ENCODE results near the gene CDON. TPM values are rescaled to one million over a fixed set of nuclear protein-coding genes. Genes with fewer than 3 reads are reported as not detected.

CDON gene
- total RNA-seq, 2 donors from 2014 or later: 9.8 to 26.9 TPM

- H3K27me3 ChIP-seq (replicated peaks; ENCODE audit: insufficient read depth): no peaks in the 10 kb centered on the region
- H3K4me1 ChIP-seq (replicated peaks): no peaks in the 10 kb centered on the region
- no peak overlapping the region for H3K27ac ChIP-seq
- no peak for DNase-seq (ENCODE audit: low spot score)
- H3K4me3 ChIP-seq: no peak overlapping the region
- WGBS: 91% methylated on average over 5 of the region's 5 CpGs
- intact Hi-C loops (cut with DNase I): no loop called here
- H3K9me3 ChIP-seq: no peaks in the 10 kb centered on the region
- H3K36me3 ChIP-seq: no peaks in the 10 kb centered on the region
- TF ChIP-seq CTCF (IDR thresholded peaks at IDR 0.05) (no peak), POLR2A (IDR thresholded peaks at IDR 0.05) (no peak), POLR2AphosphoS5 (IDR thresholded peaks at IDR 0.05) (no peak)
Measured at GRCh38 chr11:125938418-125938817, 124.2 kb downstream of the CDON start.

- Histone ChIP-seq H3K27ac (no peak overlapping the region), H3K4me1 (replicated peaks) (no peaks in the 10 kb centered on the region), H3K4me3 (no peak overlapping the region), H3K36me3 (no peaks in the 10 kb centered on the region), H3K27me3 (replicated peaks; ENCODE audit: insufficient read depth) (no peaks in the 10 kb centered on the region), H3K9me3 (no peaks in the 10 kb centered on the region)
- WGBS: 54% methylated on average over 12 of the region's 12 CpGs
- TF ChIP-seq CTCF (IDR thresholded peaks at IDR 0.05) (no peak), POLR2AphosphoS5 (IDR thresholded peaks at IDR 0.05) (no peak), POLR2A (IDR thresholded peaks at IDR 0.05) (no peak)
- no peak for DNase-seq (ENCODE audit: low spot score)
- intact Hi-C loops (cut with DNase I): no loop called here
Measured at GRCh38 chr11:125935618-125936199, 127.0 kb downstream of the CDON start.

- no peak for DNase-seq (ENCODE audit: low spot score)
- no peaks in the 10 kb centered on the region for H3K27me3 ChIP-seq (replicated peaks; ENCODE audit: insufficient read depth)
- H3K9me3 ChIP-seq: no peaks in the 10 kb centered on the region
- intact Hi-C loops (cut with DNase I): no loop called here
- H3K4me3 ChIP-seq: no peak overlapping the region
- no peak for TF ChIP-seq CTCF (IDR thresholded peaks at IDR 0.05)
- TF ChIP-seq POLR2AphosphoS5 (IDR thresholded peaks at IDR 0.05): no peak
- no peak for TF ChIP-seq POLR2A (IDR thresholded peaks at IDR 0.05)
- no peaks in the 10 kb centered on the region for H3K36me3 ChIP-seq
- no peaks in the 10 kb centered on the region for H3K4me1 ChIP-seq (replicated peaks)
- no peak overlapping the region for H3K27ac ChIP-seq
- 96% methylated on average over 2 of the region's 2 CpGs for WGBS
Measured at GRCh38 chr11:125935056-125935455, 127.6 kb downstream of the CDON start.

- no peak for DNase-seq (ENCODE audit: low spot score)
- no peaks in the 10 kb centered on the region for H3K4me1 ChIP-seq (replicated peaks)
- no peak overlapping the region for H3K4me3 ChIP-seq
- H3K27me3 ChIP-seq (replicated peaks; ENCODE audit: insufficient read depth): no peaks in the 10 kb centered on the region
- no peaks in the 10 kb centered on the region for H3K36me3 ChIP-seq
- 95% methylated on average over 8 of the region's 8 CpGs for WGBS
- TF ChIP-seq POLR2A (IDR thresholded peaks at IDR 0.05) (no peak), POLR2AphosphoS5 (IDR thresholded peaks at IDR 0.05) (no peak), CTCF (IDR thresholded peaks at IDR 0.05) (no peak)
- intact Hi-C loops (cut with DNase I): no loop called here
- no peaks in the 10 kb centered on the region for H3K9me3 ChIP-seq
- no peak overlapping the region for H3K27ac ChIP-seq
Measured at GRCh38 chr11:125934473-125934872, 128.2 kb downstream of the CDON start.

GRCh38 chr11:125933030-125933813 is 129.4 kb downstream of the CDON start:
- 77% methylated on average over 12 of the region's 12 CpGs for WGBS
- no peak for DNase-seq (ENCODE audit: low spot score)
- Histone ChIP-seq H3K9me3 (no peaks in the 10 kb centered on the region), H3K4me3 (no peak overlapping the region), H3K4me1 (replicated peaks) (no peaks in the 10 kb centered on the region), H3K27ac (no peak overlapping the region), H3K27me3 (replicated peaks; ENCODE audit: insufficient read depth) (no peaks in the 10 kb centered on the region), H3K36me3 (no peaks in the 10 kb centered on the region)
- intact Hi-C loops (cut with DNase I): no loop called here
- TF ChIP-seq POLR2AphosphoS5 (IDR thresholded peaks at IDR 0.05): no peak
- no peak for TF ChIP-seq POLR2A (IDR thresholded peaks at IDR 0.05)
- TF ChIP-seq CTCF (IDR thresholded peaks at IDR 0.05): no peak
